Activated T-helper 17 cell treated with anti-CD3 and anti-CD28 coated beads, Interleukin-2, amount 50 U/mL, for 72 hours (primary cell): ENCODE data around the gene SMOC1. TPM values are rescaled to one million over a fixed set of nuclear protein-coding genes. Genes with fewer than 3 reads are reported as not detected.

Experiments used
- ATAC-seq: fragments of 150-1000 bp; cut with Tn5 transposase; replicated peaks from 2 replicates; pipeline ENCODE4 v1.10.0; 2021; ENCODE audit warnings: mild to moderate bottlenecking, moderate library complexity
- H3K27ac Mint-ChIP-seq: one replicate; pipeline ENCODE4 v1.8.0; 2022; ENCODE audit warnings: mixed read lengths
- H3K27me3 Mint-ChIP-seq: one replicate; pipeline ENCODE4 v1.8.0; 2022; ENCODE audit warnings: mixed read lengths
- H3K36me3 Mint-ChIP-seq: one replicate; pipeline ENCODE4 v1.8.0; 2022; ENCODE audit warnings: low read depth, mild to moderate bottlenecking, mixed read lengths
- H3K4me1 Mint-ChIP-seq: one replicate; pipeline ENCODE4 v1.8.0; 2022; ENCODE audit warnings: mixed read lengths
- H3K4me3 Mint-ChIP-seq: one replicate; pipeline ENCODE4 v1.8.0; 2022; ENCODE audit warnings: mild to moderate bottlenecking, mixed read lengths
- H3K9me3 Mint-ChIP-seq: one replicate; pipeline ENCODE4 v1.8.0; 2022; ENCODE audit warnings: mixed read lengths
- total RNA-seq, 2 donors: library from RNA; stranded (reverse); gene quantifications; one replicate each; pipeline ENCODE4 v1.2.3, GENCODE V29; 2022

SMOC1 gene
- total RNA-seq, 2 donors from 2014 or later: not detected

- Mint-ChIP-seq H3K27me3 (peaks cover 32% of the 10 kb centered on the region), H3K27ac (no peak overlapping the region), H3K9me3 (no peaks in the 10 kb centered on the region), H3K4me1 (no peaks in the 10 kb centered on the region), H3K4me3 (no peak overlapping the region), H3K36me3 (no peaks in the 10 kb centered on the region)
- no peak for ATAC-seq
These were observed 53.2 kb downstream of the SMOC1 start for GRCh38 chr14:69932391-69932790.

DNA sequence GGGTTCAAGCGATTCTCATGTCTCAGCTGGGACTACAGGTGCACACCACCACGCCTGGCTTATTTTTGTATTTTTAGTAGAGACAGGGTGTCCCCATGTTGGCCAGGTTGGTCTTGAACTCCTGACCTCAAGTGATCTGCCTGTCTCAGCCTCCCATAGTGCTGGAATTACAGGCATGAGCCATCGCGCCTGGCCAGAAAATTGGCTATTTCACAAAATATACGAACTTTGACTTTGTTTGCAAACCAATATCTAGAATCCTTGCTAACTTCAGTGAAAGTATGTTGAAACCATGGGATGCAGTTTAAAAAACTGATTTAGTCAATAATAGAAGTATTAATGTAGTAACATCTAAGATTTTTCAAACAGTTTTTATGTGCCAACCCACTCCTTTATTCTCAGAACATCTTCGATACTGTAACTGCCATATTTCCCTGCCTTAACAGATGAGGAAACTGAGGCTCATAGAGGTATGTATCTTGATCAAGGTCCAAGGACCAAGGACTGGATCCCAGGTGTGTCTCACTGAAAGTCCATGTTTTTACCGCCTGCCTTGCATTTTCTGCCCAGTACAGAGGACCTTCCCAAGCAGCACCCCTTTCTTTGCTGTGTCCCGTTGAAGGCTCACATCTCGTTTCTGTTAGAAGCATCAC is 54.5 kb downstream of the SMOC1 start:
- H3K4me1 Mint-ChIP-seq: no peaks in the 10 kb centered on the region
- H3K27me3 Mint-ChIP-seq: peaks cover 32% of the 10 kb centered on the region
- no peaks in the 10 kb centered on the region for H3K9me3 Mint-ChIP-seq
- H3K4me3 Mint-ChIP-seq: no peak overlapping the region
- ATAC-seq: no peak
- no peak overlapping the region for H3K27ac Mint-ChIP-seq
- H3K36me3 Mint-ChIP-seq: no peaks in the 10 kb centered on the region

DNA sequence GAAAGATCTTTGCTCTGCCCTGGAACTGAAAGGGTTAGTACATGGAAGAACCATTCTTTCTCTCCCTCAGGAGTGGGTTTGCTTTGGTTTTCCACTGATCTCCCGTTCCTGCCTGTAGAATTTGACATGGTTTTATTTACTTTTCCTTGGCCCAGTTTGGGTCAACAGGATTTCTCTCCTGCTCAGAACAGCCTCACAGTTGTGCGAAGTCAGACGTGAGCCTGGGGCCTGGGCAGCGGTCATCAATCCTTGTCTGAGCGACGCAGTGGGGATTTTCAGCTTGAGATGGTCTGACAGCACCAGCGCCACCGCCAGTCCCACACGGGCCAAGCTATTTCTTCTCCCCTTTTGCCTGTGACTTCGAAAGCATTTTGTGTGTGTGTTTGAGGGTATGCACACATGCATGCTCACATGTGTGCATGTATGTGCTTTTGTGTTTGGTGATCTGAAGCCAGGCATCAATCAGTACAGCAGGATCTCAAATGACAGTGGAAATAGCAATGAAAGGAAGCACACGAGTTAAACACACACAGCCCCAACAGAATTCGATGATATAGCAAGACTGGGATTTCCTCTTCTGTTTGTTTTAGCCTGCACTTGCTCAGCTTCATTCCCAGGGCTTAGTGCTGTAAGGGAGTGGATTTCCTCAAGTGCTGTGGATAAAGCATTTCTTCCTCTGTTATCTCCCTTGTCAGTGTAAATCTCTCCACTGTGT is 58.3 kb downstream of the SMOC1 start:
- Mint-ChIP-seq H3K36me3 (no peaks in the 10 kb centered on the region), H3K4me3 (no peak overlapping the region), H3K9me3 (no peaks in the 10 kb centered on the region), H3K27me3 (peaks cover 23% of the 10 kb centered on the region), H3K4me1 (no peaks in the 10 kb centered on the region), H3K27ac (no peak overlapping the region)
- no peak for ATAC-seq

- no peak for ATAC-seq
- Mint-ChIP-seq H3K9me3 (no peaks in the 10 kb centered on the region), H3K36me3 (no peaks in the 10 kb centered on the region), H3K27ac (no peak overlapping the region), H3K27me3 (peaks cover 27% of the 10 kb centered on the region), H3K4me3 (no peak overlapping the region), H3K4me1 (no peaks in the 10 kb centered on the region)
These were observed 59.5 kb downstream of the SMOC1 start for GRCh38 chr14:69938751-69939150.

GRCh38 chr14:69941768-69942742 is 62.8 kb downstream of the SMOC1 start:
- no peak for ATAC-seq
- peaks cover 20% of the 10 kb centered on the region for H3K27me3 Mint-ChIP-seq
- no peak overlapping the region for H3K27ac Mint-ChIP-seq
- peaks cover 14% of the 10 kb centered on the region for H3K9me3 Mint-ChIP-seq
- H3K4me1 Mint-ChIP-seq: no peaks in the 10 kb centered on the region
- H3K4me3 Mint-ChIP-seq: no peak overlapping the region
- no peaks in the 10 kb centered on the region for H3K36me3 Mint-ChIP-seq

- no peak for ATAC-seq
- H3K4me1 Mint-ChIP-seq: no peaks in the 10 kb centered on the region
- no peaks in the 10 kb centered on the region for H3K36me3 Mint-ChIP-seq
- peaks cover 18% of the 10 kb centered on the region for H3K27me3 Mint-ChIP-seq
- H3K27ac Mint-ChIP-seq: no peak overlapping the region
- no peak overlapping the region for H3K4me3 Mint-ChIP-seq
- peaks cover 16% of the 10 kb centered on the region for H3K9me3 Mint-ChIP-seq
These were observed 64.0 kb downstream of the SMOC1 start for GRCh38 chr14:69943084-69943780.

DNA sequence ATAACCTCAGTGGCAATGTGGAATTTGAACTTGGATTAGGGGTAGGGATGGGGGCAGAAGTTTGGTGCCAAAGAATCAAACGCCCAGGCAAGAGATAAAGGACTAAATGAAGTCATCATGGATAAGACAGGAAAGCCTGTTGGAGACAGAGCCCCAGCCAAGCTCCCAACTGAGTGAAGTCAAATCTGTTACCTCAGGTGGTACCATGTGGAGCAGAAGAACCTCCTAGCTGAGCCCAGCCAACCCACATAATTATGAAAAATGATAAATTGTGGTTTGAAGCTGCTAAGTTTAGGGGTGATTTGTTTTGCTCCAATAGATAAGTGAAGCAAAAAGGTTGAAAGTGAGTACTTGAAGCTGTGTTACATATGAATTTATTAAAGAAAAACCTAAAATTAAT is 66.1 kb downstream of the SMOC1 start:
- no peak for ATAC-seq
- H3K27me3 Mint-ChIP-seq: peaks cover 30% of the 10 kb centered on the region

DNA sequence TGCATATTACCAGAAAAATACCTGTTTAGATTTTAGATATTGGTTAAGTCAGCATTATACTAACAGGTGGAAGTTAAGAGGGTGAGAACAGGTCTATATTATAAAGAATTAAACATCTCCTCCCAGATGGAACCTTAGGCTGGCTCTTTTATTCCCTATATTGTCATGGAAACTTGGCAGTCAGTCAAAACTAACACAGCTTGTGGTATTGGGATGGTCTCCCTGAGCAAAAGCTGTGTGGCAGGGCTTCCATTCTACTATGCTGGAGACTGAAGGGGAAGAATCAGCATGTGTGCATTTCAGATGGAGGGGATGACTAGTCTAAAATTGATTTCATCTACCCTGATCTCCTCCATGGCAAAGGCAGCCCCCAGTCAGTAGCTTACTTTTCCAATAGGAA is 66.7 kb downstream of the SMOC1 start:
- no peak overlapping the region for H3K4me3 Mint-ChIP-seq
- H3K9me3 Mint-ChIP-seq: peaks cover 16% of the 10 kb centered on the region
- H3K4me1 Mint-ChIP-seq: no peaks in the 10 kb centered on the region
- no peaks in the 10 kb centered on the region for H3K36me3 Mint-ChIP-seq
- ATAC-seq: no peak
- peaks cover 32% of the 10 kb centered on the region for H3K27me3 Mint-ChIP-seq
- H3K27ac Mint-ChIP-seq: no peak overlapping the region

More for the DNA sequence above, 66.1 kb downstream of the SMOC1 start:
- Mint-ChIP-seq H3K27ac (no peak overlapping the region), H3K36me3 (no peaks in the 10 kb centered on the region), H3K4me1 (no peaks in the 10 kb centered on the region), H3K4me3 (no peak overlapping the region), H3K9me3 (peaks cover 16% of the 10 kb centered on the region)

GRCh38 chr14:69948351-69948750 is 69.1 kb downstream of the SMOC1 start:
- Mint-ChIP-seq H3K4me1 (no peaks in the 10 kb centered on the region), H3K36me3 (no peaks in the 10 kb centered on the region), H3K27ac (no peak overlapping the region), H3K4me3 (no peak overlapping the region), H3K27me3 (peaks cover 24% of the 10 kb centered on the region), H3K9me3 (peaks cover 16% of the 10 kb centered on the region)
- ATAC-seq: no peak

GRCh38 chr14:69951263-69951662 is 72.0 kb downstream of the SMOC1 start:
- ATAC-seq: no peak
- no peak overlapping the region for H3K27ac Mint-ChIP-seq
- no peak overlapping the region for H3K4me3 Mint-ChIP-seq
- peaks cover 32% of the 10 kb centered on the region for H3K27me3 Mint-ChIP-seq
- no peaks in the 10 kb centered on the region for H3K36me3 Mint-ChIP-seq
- H3K9me3 Mint-ChIP-seq: peaks cover 4% of the 10 kb centered on the region
- no peaks in the 10 kb centered on the region for H3K4me1 Mint-ChIP-seq

DNA sequence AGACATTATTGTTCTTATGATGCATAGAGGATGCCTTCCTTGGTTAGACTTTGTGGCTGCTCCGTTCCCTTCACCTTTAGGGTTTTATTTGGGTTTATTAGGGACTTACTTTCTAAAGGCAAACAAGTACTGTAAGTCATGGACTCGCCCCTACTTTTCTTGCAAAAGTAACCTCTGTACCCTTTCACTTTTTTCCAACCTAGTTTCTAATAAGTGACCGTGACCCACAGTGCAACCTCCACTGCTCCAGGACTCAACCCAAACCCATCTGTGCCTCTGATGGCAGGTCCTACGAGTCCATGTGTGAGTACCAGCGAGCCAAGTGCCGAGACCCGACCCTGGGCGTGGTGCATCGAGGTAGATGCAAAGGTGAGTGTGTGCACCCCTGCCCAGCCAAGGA is 72.7 kb downstream of the SMOC1 start:
- Mint-ChIP-seq H3K27me3 (peaks cover 36% of the 10 kb centered on the region), H3K4me3 (no peak overlapping the region), H3K36me3 (no peaks in the 10 kb centered on the region), H3K9me3 (peaks cover 3% of the 10 kb centered on the region), H3K4me1 (no peaks in the 10 kb centered on the region), H3K27ac (no peak overlapping the region)
- ATAC-seq: no peak

GRCh38 chr14:69953266-69953915 is 74.2 kb downstream of the SMOC1 start:
- Mint-ChIP-seq H3K27ac (no peak overlapping the region), H3K4me1 (no peaks in the 10 kb centered on the region), H3K9me3 (no peaks in the 10 kb centered on the region), H3K27me3 (peaks cover 36% of the 10 kb centered on the region), H3K4me3 (no peak overlapping the region), H3K36me3 (no peaks in the 10 kb centered on the region)
- no peak for ATAC-seq

GRCh38 chr14:69955855-69956845 is 76.9 kb downstream of the SMOC1 start:
- Mint-ChIP-seq H3K4me3 (no peak overlapping the region), H3K27me3 (peaks cover 21% of the 10 kb centered on the region), H3K36me3 (no peaks in the 10 kb centered on the region), H3K4me1 (no peaks in the 10 kb centered on the region), H3K9me3 (no peaks in the 10 kb centered on the region), H3K27ac (no peak overlapping the region)
- no peak for ATAC-seq
